NB4 (cell line): ENCODE measurements around the gene ZBTB34.
"Not testable (repeated sequence)": the region's sequence is repeated elsewhere in the genome, so short reads cannot be mapped to it uniquely, and the experiment has no call there.

Experiments
- CTCF ChIP-seq: IDR thresholded peaks from one replicate; pipeline ENCODE4 v1.5.1; 2012; ENCODE audit warnings: low read depth, low read length
- MAX ChIP-seq: IDR thresholded peaks from 2 replicates; pipeline ENCODE4 v1.6.1; 2011; ENCODE audit warnings: low read depth, low read length
- POLR2A ChIP-seq: IDR thresholded peaks from 2 replicates; pipeline ENCODE4 v1.6.1; 2011; ENCODE audit warnings: mild to moderate bottlenecking; ENCODE audit not compliant: insufficient read length; ENCODE audit errors: extremely low read depth

- TF ChIP-seq CTCF, POLR2A, MAX: not testable (repeated sequence)
Measured at GRCh38 chr9:126817615-126818014, 42.8 kb upstream of the ZBTB34 start.
